Fibroblast of lung (primary cell): ENCODE measurements around the gene C16orf74.

Source experiments
- EZH2 ChIP-seq: IDR thresholded peaks from 2 replicates; pipeline ENCODE4 v1.5.1; 2012; ENCODE audit warnings: low read length, control low read depth, mild to moderate bottlenecking; ENCODE audit errors: missing control alignments
- TF ChIP-seq, protein P1 (sequence below), 2 donors: IDR thresholded peaks in 1 of 2; conservative IDR thresholded peaks in 1 of 2; 1 replicate in 1 of 2; 2 replicates in 1 of 2; pipeline ENCODE4 v1.5.1; 2011 to 2012; ENCODE audit warnings: low read length in 2 of 2, control low read depth in 1 of 2, inconsistent platforms in 1 of 2, low read depth in 1 of 2, mild to moderate bottlenecking in 1 of 2

DNA sequence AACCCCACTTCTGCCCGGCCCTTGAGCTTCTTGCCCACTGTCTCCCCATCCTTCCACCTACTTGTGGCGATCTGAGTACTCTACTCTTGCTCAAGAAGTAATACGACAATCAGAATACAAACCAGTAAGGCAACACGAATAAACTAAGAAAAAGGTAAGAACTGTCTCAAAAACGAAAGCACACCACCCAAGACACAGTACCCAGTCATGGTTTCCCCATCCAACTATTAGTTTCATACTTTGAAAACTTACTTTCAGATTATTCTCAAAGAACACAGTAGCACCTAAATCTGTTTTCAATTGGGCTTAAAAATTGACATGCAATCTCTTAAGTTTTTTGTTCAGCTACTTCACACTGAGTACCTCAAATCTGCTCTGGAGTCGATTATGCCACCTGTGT is 76.1 kb downstream of the C16orf74 start:
- TF ChIP-seq, protein P1, sequence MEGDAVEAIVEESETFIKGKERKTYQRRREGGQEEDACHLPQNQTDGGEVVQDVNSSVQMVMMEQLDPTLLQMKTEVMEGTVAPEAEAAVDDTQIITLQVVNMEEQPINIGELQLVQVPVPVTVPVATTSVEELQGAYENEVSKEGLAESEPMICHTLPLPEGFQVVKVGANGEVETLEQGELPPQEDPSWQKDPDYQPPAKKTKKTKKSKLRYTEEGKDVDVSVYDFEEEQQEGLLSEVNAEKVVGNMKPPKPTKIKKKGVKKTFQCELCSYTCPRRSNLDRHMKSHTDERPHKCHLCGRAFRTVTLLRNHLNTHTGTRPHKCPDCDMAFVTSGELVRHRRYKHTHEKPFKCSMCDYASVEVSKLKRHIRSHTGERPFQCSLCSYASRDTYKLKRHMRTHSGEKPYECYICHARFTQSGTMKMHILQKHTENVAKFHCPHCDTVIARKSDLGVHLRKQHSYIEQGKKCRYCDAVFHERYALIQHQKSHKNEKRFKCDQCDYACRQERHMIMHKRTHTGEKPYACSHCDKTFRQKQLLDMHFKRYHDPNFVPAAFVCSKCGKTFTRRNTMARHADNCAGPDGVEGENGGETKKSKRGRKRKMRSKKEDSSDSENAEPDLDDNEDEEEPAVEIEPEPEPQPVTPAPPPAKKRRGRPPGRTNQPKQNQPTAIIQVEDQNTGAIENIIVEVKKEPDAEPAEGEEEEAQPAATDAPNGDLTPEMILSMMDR (conservative IDR thresholded peaks at IDR 0.05 in 1 of 2, IDR thresholded peaks at IDR 0.05 in 1 of 2; ENCODE audit: low read depth in 1 of 2, low read length in 2 of 2): no peak
- TF ChIP-seq EZH2: no peak
